HG03159 (cell line): Measurements from ENCODE around the gene KIAA1671.
"Not testable (repeated sequence)": the region's sequence is repeated elsewhere in the genome, so short reads cannot be mapped to it uniquely, and the experiment has no call there.

Source experiments
- ATAC-seq: cut with Tn5 transposase; IDR thresholded peaks from one replicate; pipeline ENCODE4 v1.9.1; 2021; ENCODE audit warnings: mild to moderate bottlenecking, moderate library complexity; ENCODE audit not compliant: unreplicated experiment

The KIAA1671 gene

DNA sequence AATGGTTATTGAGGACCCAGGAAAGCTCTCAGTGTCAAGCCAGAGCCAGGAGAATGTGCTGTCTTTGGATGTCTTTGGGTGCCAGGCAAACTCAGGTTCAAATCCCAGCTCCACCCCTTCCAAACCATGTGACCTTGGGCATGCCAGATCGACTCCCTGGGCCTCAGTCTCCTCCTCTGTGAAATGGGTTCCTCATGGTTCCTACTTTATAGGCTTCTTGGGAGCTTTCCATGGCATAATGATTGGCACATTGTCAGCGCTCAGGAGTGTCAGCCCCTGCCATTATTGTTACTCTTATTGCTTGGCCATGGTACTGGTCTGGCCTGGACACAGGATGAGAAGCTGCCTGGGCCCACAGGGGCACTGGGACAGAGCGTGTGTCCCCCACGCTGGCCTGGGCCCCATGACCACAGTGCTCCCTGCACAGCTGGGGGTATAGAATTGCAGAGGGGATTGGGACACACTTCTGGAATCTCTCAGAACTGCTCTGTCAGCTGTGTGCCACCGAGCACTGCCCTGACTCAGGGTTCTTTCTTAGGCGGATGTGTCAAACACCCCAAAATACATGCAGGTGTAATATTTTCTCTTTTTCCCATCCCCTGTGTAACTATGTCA, 209.5 kb downstream of the KIAA1671 start:
- no peak for ATAC-seq

DNA sequence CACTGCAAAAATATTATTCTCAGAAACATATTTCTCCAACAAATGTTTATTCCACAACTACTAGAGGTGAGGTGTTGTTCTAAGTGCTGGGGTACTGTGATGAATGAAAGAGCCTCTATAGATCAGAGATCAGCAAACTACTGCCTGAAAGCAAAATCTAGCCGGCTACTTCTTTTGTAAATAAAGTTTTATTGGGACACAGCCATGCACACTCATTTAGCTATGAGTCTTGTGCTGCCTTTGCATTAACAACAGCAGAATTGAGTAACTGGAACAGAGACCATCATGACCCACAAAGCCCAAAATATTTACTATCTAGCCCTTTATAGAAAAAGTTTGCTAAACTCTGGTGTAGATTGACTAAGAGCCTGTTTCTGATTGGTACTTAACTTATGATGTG, 210.0 kb downstream of the KIAA1671 start:
- no peak for ATAC-seq

DNA sequence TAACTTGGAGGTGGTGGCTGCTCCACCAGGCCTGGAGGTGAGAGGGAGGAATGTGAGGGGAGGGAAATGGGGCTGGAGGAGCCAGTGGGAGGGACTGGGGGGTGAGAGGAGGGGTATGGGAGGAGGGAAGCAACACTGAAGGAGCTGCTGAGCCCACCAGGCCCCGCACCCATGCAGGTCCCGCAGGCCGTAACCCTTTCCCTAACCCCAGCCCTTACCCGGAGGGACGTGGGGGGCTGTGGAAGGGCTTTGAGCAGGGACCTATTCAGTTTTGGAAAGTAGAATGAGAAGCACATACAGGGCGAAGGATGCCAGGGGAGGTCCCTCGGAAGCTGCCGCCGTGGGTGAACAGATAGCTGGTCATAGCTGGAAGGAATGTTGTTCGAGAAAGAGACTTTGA, 213.3 kb downstream of the KIAA1671 start:
- ATAC-seq, result no peak

DNA sequence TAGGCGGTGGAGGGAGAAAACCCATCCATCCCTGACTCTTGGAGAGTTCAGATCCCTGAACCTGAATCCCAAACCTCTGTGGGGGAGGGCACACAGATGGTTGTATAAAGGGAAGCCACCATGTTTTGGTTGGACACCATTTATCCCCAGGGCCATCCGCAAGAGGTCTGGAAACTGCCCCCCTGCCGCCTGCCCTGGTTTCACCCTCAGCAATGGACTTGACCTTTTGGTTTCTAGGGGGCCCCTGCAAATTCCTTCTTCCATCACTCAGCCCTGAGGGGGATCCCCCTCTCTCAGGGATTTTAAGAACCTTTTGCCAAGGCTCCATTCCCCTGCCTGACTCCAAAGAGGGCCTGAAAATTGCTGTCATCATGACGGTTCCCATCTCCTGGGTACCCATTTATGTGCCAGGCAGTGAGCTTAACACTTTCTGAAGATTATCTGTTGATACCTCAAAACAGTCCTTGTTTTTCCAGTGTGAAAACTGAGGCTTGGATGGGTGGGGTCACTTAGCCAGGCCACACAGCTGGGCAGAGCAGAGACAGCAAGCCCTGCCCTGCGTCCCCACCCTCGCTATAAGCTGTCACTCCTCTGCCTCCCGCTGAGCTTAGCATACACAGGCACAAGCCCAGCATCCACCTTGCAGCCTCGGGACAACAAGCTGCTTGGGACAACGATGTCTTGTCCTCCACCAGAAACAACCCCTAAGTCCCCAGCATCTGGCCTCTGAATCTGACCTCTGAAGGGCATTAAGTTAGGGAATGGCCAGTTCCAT, 213.9 kb downstream of the KIAA1671 start:
- ATAC-seq, result no peak

DNA sequence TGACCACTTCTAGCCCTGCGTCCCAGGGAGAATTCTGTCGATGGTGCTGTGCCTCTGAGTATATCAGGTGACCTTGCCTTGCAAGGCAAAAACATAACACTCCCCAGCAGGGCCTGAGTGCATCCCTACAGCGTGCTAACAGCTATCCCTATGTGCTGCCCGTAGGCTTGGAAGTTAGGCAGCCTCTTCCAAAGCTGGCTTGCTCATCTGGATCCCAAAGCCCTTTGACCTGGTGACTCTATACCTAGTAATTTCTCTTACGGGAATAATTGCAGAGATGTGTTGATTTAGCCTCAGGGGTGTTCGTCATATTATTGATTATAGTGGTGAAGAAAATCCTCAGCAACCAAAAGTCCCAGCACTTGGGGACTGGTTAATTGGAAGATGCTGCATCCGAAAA, 214.6 kb downstream of the KIAA1671 start:
- no peak for ATAC-seq

DNA sequence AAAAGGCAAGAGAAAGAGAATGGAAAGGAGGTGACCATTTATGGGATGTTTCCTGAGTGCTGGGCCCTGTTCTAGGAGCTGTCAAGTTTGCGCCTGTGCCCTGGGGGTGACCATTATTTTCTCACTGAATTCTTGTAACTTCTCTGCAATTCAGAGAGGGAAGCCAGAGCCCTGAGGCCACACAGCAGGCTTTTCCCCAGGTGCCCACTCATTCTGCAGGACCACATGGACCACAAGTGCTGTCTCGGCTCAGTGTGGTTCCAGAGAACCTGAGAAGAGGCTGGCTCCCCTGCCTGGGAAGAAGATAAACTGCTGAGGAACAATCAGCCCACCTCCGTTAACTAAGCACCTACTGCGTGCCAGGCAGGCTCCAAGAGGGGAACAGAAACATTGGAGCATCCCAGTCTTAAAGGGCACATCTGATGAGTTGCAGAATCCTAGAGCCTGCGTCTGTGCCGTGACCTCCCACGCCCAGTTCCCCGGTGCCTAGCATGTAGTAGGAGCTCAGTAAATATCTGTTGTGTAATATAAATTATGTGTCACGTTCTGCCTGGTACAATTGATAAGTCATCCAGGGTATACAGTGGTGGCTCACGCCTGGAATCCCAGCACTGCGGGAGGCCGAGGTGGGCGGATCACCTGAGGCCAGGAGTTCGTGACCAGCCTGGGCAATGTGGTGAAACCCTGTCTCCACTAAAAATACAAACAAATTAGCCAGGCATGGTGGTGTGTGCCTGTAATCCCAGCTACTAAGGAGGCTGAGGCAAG, 215.5 kb downstream of the KIAA1671 start:
- ATAC-seq, result no peak

DNA sequence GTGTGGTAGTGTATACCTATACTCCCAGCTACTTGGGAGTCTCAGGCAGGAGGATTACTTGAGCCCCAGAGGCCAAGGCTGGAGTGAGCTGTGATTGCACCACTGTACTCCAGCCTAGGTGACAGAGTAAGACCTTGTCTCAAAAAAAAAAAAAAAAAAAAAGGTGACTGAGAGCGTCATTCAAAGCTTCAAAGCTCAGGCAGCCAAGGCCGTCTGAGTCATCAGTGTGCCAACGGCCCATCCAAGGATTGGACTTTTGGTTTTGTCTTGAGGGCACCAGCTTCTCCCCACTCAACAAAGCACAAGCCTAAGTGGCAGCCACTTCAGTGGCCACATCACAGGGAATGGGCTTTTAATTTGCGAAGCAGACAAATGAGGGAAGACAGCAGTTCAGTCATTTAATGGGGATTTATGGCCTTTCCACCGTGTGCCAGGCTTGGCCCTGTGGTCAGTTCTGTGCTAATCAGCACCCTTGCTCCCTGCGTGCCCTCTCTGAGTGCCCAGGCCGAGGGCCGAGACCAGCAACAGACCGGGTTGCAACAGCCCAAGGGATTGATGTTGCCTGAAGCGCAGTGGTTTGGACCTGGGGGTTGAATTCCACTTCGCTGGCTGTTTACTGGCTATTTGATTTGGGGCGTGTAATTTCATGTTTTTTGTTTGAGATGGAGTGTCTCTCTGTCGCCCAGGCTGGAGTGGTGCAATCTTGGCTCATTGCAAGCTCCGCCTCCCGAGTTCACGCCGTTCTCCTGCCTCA, 216.9 kb downstream of the KIAA1671 start:
- ATAC-seq, result no peak

DNA sequence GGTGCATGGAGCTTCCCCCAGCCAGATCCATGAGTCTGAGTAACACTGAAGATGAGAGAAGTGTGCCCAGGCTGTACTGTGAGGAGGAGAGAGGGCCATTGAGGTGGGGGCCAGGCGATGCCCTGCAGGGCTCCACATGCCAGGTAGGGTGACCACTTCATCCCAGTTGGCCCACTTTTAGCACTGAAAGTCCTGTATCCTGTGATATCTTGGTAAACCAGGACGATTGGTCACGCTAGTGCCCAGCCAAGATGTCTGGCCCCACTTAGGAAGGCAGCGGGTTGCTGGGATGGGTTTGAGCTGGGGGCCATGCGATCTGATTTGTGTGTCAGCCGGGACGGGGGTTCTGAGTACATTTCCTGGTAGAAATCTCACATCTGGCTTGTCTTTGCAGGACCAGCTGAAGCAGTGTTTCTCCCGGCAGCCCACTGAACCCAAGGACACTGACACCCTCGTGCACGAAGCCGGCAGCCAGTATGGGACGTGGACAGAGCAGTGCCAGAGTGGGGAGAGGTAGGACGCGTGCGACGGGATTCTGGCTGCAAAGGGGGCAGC, 218.0 kb downstream of the KIAA1671 start:
- no peak for ATAC-seq

DNA sequence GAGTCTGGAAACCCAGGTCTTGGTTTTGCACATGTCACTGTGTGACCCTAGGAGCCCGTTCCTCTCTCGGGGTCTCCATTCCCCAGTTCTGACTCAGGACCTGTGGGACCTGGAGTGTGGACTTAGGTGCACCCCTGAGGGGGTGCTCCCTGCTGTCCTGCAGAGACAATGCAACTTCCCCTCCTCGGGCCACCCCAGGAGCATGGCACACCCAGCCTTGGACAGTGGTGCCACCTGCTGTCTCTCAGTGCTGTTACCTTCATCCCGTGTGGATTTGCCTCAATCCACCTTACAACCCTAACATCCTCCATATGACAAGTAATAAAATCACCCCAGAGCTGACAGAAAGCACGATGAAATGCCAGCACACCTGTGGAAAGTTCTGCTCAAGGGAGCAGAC, 219.6 kb downstream of the KIAA1671 start:
- no peak for ATAC-seq

DNA sequence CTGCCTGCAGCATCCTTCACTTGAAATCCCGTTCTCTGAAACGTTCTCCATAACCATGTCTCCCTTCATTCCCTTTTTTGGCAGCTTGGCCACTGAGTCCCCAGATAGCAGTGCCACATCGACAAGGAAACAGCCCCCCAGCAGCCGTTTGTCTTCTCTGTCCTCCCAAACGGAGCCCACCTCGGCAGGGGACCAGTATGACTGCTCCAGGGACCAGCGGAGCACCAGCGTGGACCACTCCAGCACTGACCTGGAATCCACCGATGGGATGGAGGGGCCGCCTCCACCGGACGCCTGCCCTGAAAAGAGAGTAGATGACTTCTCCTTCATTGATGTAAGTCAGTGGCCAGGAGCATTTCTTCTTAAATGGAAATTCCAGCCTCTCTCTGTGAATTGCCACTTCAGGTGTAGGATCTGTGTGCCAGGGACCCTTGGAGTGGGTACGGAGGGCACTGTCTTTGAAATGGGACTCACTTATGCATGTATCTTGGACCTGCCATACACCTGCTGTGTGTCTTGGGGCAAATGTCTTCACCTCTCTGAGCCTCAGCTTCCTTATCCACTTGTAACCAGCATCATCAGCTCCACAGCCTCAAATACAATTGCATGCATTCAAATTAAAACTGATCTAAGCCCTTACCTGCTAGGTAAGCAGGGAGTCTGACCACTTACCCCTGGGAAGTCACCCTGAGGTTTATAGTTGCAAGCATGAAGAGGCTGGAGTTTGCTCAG, 221.8 kb downstream of the KIAA1671 start:
- ATAC-seq, result no peak

DNA sequence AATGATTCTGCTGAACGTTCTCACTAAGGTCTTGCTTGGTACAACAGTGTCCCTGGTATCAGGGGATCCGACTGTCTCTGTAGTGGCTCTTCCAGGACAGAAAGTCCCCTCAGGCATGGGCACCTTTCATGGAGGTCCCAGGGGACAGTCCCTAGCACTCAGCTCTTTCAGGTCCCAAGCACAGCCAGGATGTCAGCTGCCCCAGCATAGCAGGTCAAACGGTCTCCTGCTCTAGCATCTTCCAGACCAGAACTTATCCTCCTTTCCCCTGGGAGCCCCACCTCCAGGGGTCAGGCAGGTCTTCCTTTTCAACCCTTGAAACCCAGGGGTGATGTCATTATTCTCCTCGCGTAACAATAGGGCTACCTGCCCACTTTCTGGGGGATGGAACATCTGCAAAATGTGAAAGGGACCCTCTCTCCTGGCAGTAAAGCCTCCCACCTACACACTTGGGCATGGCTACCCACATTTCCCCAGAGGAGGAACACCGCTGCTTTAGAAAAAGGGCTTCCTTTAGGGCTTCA, 222.4 kb downstream of the KIAA1671 start:
- ATAC-seq, result no peak

DNA sequence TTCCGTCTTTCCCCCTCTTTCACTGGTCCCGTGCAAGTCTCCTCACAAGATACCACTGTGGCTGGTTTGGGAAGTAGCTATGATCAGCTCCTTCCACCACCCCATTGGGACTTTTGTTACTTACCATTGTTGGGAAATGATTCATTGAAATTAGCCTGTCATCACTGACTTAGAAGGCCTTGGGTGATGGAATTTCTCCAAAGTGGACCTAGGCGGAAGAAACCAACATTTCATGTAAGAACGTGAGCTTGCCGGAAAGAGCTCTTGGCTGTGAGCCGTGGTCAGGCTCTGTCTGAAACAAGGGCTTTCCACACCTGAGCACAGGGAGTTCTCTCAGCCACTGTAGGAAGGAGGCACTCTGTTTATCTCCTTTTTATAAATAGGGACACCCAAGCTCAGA, 223.7 kb downstream of the KIAA1671 start:
- ATAC-seq, result no peak

DNA sequence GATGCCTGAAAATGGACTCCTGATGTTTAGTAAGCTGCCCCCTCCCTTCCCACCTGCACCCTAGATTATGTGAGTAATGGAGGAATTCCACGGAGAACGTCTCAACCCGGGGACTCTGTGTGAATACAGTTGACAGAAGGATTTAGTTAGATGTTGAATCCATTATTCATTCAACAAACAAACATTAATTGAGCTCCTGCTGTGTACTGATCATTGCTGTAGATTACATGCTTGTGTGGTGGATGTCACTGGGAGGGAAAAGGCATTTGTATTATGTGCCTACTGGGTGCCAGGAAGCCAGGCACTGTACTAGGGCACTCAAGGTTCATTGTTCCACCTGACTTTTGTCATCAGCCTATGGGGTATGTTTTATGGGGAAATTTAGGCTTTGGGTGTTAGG, 224.3 kb downstream of the KIAA1671 start:
- ATAC-seq, result no peak

DNA sequence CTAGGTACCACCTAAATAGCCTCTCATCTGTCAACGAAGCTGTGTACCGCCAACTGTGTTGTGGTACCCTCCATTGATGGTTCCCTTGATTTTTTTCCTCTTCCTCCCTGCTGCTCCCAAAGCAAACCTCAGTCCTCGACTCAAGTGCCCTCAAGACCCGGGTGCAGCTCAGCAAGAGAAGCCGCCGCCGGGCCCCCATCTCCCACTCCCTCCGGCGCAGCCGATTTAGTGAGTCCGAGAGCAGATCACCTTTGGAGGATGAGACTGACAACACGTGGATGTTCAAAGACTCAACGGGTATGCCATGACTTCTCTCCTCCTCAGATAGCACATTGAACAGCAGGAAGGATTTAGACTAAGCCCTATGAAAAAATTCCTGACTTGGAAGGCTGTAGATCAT, 224.7 kb downstream of the KIAA1671 start:
- no peak for ATAC-seq

DNA sequence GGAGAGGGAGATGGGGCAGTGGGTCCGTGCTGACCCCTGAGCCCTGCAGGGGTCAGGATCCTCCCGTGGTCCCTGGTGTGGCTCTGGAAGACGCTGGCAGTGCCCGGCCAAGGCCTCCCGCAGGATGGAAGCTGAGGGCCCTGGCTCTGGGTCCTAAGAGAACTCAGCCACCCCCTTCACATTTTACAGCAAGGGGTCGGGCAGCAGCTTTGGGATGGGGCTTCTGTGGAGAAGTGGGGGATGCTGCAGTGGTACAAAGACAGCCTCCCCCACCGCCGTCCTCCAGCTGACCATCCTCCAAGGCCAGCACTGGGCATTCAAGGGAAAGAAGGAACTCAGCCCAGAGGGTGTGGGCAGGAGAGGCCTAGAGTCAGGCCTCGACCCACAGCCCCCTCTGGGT, 225.4 kb downstream of the KIAA1671 start:
- ATAC-seq, result no peak

DNA sequence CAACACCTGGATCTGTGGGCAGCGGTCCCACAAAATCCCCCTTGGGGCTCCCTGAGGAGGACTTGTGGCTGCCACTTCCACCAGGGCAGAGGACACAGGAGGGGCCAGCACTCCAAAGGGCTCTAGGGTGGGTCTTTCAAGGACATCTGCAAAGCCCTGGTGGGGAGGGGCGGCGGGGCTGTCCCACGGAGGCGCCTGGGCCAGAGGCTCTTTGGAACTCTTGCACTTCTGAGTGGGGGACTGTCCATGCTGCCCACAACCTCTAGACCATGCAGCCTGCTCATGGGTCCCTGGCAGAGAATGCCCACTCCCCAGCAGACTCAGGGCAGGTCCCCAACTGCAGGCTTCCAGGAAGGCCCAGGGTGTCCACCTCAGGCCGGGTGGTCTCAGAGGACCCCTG, 225.8 kb downstream of the KIAA1671 start:
- ATAC-seq, result not testable (repeated sequence)

DNA sequence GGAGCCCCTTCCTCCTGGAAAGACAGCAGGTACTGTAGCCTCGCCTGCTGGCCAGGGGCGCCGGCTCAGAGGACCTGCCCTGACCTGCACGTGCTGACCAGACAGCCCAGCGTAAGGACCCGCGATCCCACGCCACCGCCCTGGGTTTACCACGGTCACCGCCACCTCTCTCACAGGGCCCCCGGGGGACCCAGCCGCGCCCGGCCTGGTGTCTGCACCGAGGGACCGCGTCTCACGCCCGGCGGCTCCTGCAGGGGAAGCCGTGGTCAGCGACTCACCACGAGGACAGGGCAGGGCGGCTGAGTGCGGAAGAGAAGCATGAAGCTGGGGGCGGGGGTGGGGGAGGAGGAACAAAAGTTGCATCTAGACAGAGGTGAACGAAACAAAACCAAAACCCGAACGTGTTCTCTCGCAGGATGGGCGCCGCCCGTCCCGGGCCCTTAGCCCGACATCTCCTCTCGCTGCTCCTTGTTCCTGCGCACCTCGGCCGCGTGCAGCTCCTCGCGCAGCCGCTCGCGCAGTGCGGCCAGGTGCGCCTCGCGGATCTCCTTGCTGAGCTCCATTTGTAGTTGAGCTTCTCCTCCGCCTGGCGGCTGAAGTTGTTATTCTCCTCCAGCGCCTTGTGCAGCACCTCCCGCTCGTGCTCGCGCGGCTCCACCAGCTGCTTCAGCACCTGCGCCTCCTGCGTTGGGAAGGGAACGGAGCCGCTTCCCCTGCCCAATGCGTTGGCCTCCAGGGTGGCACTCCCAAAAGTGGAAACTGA, 226.5 kb downstream of the KIAA1671 start:
- not testable (repeated sequence) for ATAC-seq

DNA sequence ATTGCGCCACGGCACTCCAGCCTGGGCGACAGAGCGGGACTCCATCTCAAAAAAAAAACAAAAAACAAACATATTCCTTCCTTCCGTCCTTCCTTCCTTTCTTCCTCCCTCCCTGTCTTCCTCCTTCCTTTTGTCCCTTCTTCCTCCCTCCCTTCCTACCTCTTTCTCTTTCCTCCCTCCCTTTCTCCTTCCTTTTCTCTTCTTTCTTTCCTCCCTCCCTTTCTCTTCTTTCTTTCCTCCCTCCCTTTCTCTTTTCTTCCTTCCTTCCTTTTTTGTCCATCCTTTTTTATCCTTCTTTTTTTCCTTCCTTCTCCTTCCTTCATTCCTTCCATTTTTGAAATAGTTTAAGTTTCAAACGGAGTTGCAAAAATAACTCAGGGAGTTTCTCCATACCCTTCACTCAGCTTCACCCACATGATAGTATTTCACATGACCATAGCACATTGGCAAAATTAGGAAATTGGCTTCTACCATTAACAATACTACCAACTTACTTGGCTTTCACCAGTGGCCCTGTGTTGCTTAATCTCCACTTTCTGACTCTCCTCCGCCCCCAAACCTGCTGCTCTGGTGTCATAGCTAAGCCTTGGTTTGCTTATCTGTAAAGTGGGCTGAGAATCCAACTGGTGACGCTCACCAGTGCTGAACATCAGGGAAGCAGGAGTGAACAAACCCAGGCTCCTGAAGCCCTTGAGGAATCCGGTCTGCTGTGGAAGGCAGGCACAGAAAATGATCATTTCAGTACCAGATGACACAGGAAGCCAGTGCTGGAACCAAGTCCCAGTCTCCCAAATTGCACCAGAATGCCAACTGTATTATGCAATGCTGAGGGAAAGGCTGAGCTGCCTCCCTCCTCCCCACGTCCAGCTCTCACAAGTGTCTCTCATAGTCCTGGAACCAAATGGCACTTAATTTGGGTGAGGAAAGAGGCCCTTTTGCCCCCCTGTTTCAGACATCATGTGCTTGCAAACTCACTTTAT, 229.9 kb downstream of the KIAA1671 start:
- no peak for ATAC-seq
